Midbrain (tissue), 1 donor: ENCODE measurements around the gene LDB2.

Source experiments
- DNase-seq: peaks from one replicate; lab custom pipeline; 2025; lab: John Stamatoyannopoulos, UW

The LDB2 gene

GRCh38 chr4:16843831-16844508, 54.5 kb downstream of the LDB2 start:
- no peak for DNase-seq

GRCh38 chr4:16838226-16838875, 60.1 kb downstream of the LDB2 start:
- DNase-seq, result no peak

- DNase-seq, result no peak
Measured at GRCh38 chr4:16837475-16837874, 61.0 kb downstream of the LDB2 start.

GRCh38 chr4:16836324-16836723, 62.1 kb downstream of the LDB2 start:
- DNase-seq, result no peak

- DNase-seq, result no peak
Measured at GRCh38 chr4:16835597-16836247, 62.7 kb downstream of the LDB2 start.

GRCh38 chr4:16834814-16835213, 63.6 kb downstream of the LDB2 start:
- no peak for DNase-seq

GRCh38 chr4:16833722-16834121, 64.7 kb downstream of the LDB2 start:
- DNase-seq, result no peak

GRCh38 chr4:16830081-16830480, 68.4 kb downstream of the LDB2 start:
- DNase-seq, result no peak

GRCh38 chr4:16827794-16828724, 70.4 kb downstream of the LDB2 start:
- no peak for DNase-seq

GRCh38 chr4:16827045-16827444, 71.4 kb downstream of the LDB2 start:
- DNase-seq, result no peak

GRCh38 chr4:16826406-16826910, 72.0 kb downstream of the LDB2 start:
- DNase-seq, result no peak

- no peak for DNase-seq
Measured at GRCh38 chr4:16824278-16824806, 74.1 kb downstream of the LDB2 start.

GRCh38 chr4:16820329-16820728, 78.1 kb downstream of the LDB2 start:
- no peak for DNase-seq

- DNase-seq, result no peak
Measured at GRCh38 chr4:16819652-16820051, 78.8 kb downstream of the LDB2 start.

GRCh38 chr4:16818005-16818404, 80.4 kb downstream of the LDB2 start:
- DNase-seq, result no peak

GRCh38 chr4:16817286-16817685, 81.2 kb downstream of the LDB2 start:
- no peak for DNase-seq

GRCh38 chr4:16814361-16814760, 84.1 kb downstream of the LDB2 start:
- no peak for DNase-seq

- no peak for DNase-seq
Measured at GRCh38 chr4:16812041-16812440, 86.4 kb downstream of the LDB2 start.

- DNase-seq, result no peak
Measured at GRCh38 chr4:16809943-16810342, 88.5 kb downstream of the LDB2 start.

- no peak for DNase-seq
Measured at GRCh38 chr4:16809064-16809463, 89.4 kb downstream of the LDB2 start.

- no peak for DNase-seq
Measured at GRCh38 chr4:16807355-16807754, 91.1 kb downstream of the LDB2 start.

- DNase-seq, result no peak
Measured at GRCh38 chr4:16804581-16804980, 93.9 kb downstream of the LDB2 start.
